Endothelial cell of umbilical vein (primary cell): ENCODE measurements around the gene GATA3. TPM values are rescaled to one million over a fixed set of nuclear protein-coding genes. Genes with fewer than 3 reads are reported as not detected.

Source experiments
- BruUV-seq: library from RNA; stranded (reverse); fragments of 400-500 nt; replicated peaks from 2 replicates; lab custom pipeline; 2021; lab: Mats Ljungman, UMichigan
- CTCF ChIA-PET: fragments of 300-600, 350-600 bp; sonication (Branson Sonifier 250); formaldehyde crosslinking; loops from one replicate; lab custom pipeline; 2021; ENCODE audit warnings: antibody characterized with exemption, inconsistent platforms; lab: Charles Lee
- POLR2A ChIA-PET: fragments of 300-600, 350-600 bp; sonication (Branson Sonifier 250); formaldehyde crosslinking; loops from one replicate; lab custom pipeline; 2021; ENCODE audit warnings: antibody characterized with exemption, inconsistent platforms; lab: Charles Lee
- DNase-seq: peaks from one replicate; pipeline ENCODE4 v3.0.0-alpha.2; 2011; ENCODE audit warnings: low read depth, low spot score
- FAIRE-seq: peaks from 2 replicates; lab custom pipeline; 2011; peaks lifted over from hg19 to GRCh38; lab: Jason Lieb, UNC
- H2AFZ ChIP-seq: 2 replicates; pipeline ENCODE4 v1.6.0; 2012; ENCODE audit warnings: low read depth, low read length, control low read depth, inconsistent platforms
- H3K27ac ChIP-seq: 2 replicates; pipeline ENCODE4 v1.5.1; 2011; ENCODE audit warnings: low read depth, mild to moderate bottlenecking, control low read depth, low read length, moderate library complexity; ENCODE audit not compliant: insufficient read depth
- H3K27me3 ChIP-seq, 2 experiments: 2 replicates each; pipeline versions ENCODE4 v1.6.0 to v1.6.1; 2011; ENCODE audit warnings: low read length in 2 of 2, mixed read lengths in 1 of 2; ENCODE audit not compliant: control insufficient read depth in 2 of 2, insufficient read depth in 2 of 2
- H3K36me3 ChIP-seq, 2 experiments: 2 replicates in 1 of 2; 3 replicates in 1 of 2; pipeline ENCODE4 v1.5.1; 2011; ENCODE audit warnings: low read length in 2 of 2, mild to moderate bottlenecking in 1 of 2, moderate library complexity in 1 of 2; ENCODE audit not compliant: control insufficient read depth in 2 of 2, insufficient read depth in 2 of 2; ENCODE audit errors: extremely low read depth in 1 of 2
- H3K4me1 ChIP-seq: 3 replicates; pipeline ENCODE4 v1.5.1; 2011; ENCODE audit warnings: mild to moderate bottlenecking, low read length; ENCODE audit not compliant: control insufficient read depth, insufficient read depth; ENCODE audit errors: extremely low read depth
- H3K4me2 ChIP-seq: 2 replicates; pipeline ENCODE4 v1.6.1; 2011; ENCODE audit warnings: low read length, control low read depth, mixed read lengths; ENCODE audit not compliant: insufficient read depth
- H3K4me3 ChIP-seq, 3 experiments: fragments of 200-600 bp in 1 of 3; sonication (generic), shearing (Covaris generic) in 1 of 3; replicated peaks in 1 of 3; 2 replicates each; pipeline ENCODE4 v1.5.1; 2011 to 2016; ENCODE audit warnings: control low read depth in 3 of 3, low read length in 3 of 3, mild to moderate bottlenecking in 2 of 3, inconsistent platforms in 1 of 3, low read depth in 1 of 3, moderate library complexity in 1 of 3; ENCODE audit not compliant: insufficient read depth in 1 of 3
- H3K79me2 ChIP-seq: 2 replicates; pipeline ENCODE4 v1.6.0; 2012; ENCODE audit warnings: low read length, inconsistent platforms; ENCODE audit not compliant: control insufficient read depth, insufficient read depth
- H3K9ac ChIP-seq: replicated peaks from 2 replicates; pipeline ENCODE3; 2011; ENCODE audit warnings: low read length, control low read depth; ENCODE audit not compliant: insufficient read depth; ENCODE audit errors: extremely low read depth
- H3K9me1 ChIP-seq: replicated peaks from 3 replicates; pipeline ENCODE4 v1.6.0; 2011; ENCODE audit warnings: mild to moderate bottlenecking, low read length; ENCODE audit not compliant: control insufficient read depth, insufficient read depth; ENCODE audit errors: extremely low read depth
- H3K9me3 ChIP-seq: replicated peaks from 2 replicates; pipeline ENCODE4 v1.5.1; 2012; ENCODE audit warnings: low read length, inconsistent platforms; ENCODE audit not compliant: control insufficient read depth, insufficient read depth
- H4K20me1 ChIP-seq: replicated peaks from 2 replicates; pipeline ENCODE3; 2011; ENCODE audit warnings: mild to moderate bottlenecking, low read length; ENCODE audit not compliant: control insufficient read depth, insufficient read depth; ENCODE audit errors: extremely low read depth
- CTCF ChIP-seq, 2 donors: IDR thresholded peaks; 1 replicate in 1 of 2; 2 replicates in 1 of 2; pipeline ENCODE4 v1.5.1; 2011; ENCODE audit warnings: low read length in 2 of 2, mild to moderate bottlenecking in 2 of 2, moderate library complexity in 2 of 2, control low read depth in 1 of 2, inconsistent platforms in 1 of 2, low read depth in 1 of 2; ENCODE audit not compliant: insufficient read depth in 1 of 2; ENCODE audit errors: extremely low read depth in 1 of 2
- EZH2 ChIP-seq: IDR thresholded peaks from 2 replicates; pipeline ENCODE4 v1.6.1; 2012; ENCODE audit warnings: borderline replicate concordance, low read depth, mild to moderate bottlenecking, moderate library complexity, low read length, inconsistent platforms; ENCODE audit not compliant: severe bottlenecking
- FOS ChIP-seq: IDR thresholded peaks from 2 replicates; pipeline ENCODE4 v1.6.1; 2011; ENCODE audit warnings: mild to moderate bottlenecking, low read length, moderate library complexity, borderline replicate concordance; ENCODE audit not compliant: insufficient read depth
- GATA2 ChIP-seq: IDR thresholded peaks from 2 replicates; pipeline ENCODE4 v1.7.0; 2011; ENCODE audit warnings: low read depth, mild to moderate bottlenecking, moderate library complexity, mixed read lengths, low read length; ENCODE audit not compliant: insufficient read length, insufficient read depth
- JUN ChIP-seq: IDR thresholded peaks from 2 replicates; pipeline ENCODE4 v1.6.1; 2011; ENCODE audit warnings: borderline replicate concordance, low read depth; ENCODE audit not compliant: insufficient read length, insufficient read depth
- MAX ChIP-seq: IDR thresholded peaks from 2 replicates; pipeline ENCODE4 v1.6.1; 2011; ENCODE audit not compliant: insufficient read depth, insufficient read length
- MYC ChIP-seq: IDR thresholded peaks from one replicate; pipeline ENCODE4 v1.6.1; 2011; ENCODE audit warnings: mild to moderate bottlenecking, low read depth, low read length
- POLR2A ChIP-seq: IDR thresholded peaks from 2 replicates; pipeline ENCODE4 v1.6.1; 2012; ENCODE audit warnings: low read depth, mild to moderate bottlenecking, control low read depth, low read length
- POLR2AphosphoS5 ChIP-seq: IDR thresholded peaks from 2 replicates; pipeline ENCODE4 v1.6.1; 2012; ENCODE audit warnings: low read depth, mild to moderate bottlenecking, control low read depth, low read length, moderate library complexity; ENCODE audit not compliant: insufficient read depth
- dilution Hi-C: fragments of 300-500 bp; cut with MboI; formaldehyde crosslinking; loops from one replicate; pipeline ENCODE4 v1.15.0; 2019; ENCODE audit warnings: low sequenced_read_pairs; ENCODE audit not compliant: extremely low pct_ligation_motif_present
- intact Hi-C: fragments of 100-400 bp; cut with micrococcal nuclease; formaldehyde crosslinking; loops from one replicate; pipeline ENCODE4 v1.10.0; 2022
- polyA plus RNA-seq, 4 experiments: library from polyadenylated mRNA; depleted of rRNA in 3 of 4; stranded (reverse) in 3 of 4; unstranded in 1 of 4; fragments of >200 nt; gene quantifications; 2 replicates each; pipeline versions ENCODE4 v1.2.1 to v1.2.3, GENCODE V29; 2011 to 2012; ENCODE audit warnings: missing spikeins in 1 of 4
- total RNA-seq: library from RNA; stranded (reverse); gene quantifications from 2 replicates; pipeline ENCODE4 v1.2.3, GENCODE V29; 2021

GATA3 gene
- total and polyA plus RNA-seq, 2 donors (not counting 3 experiments of a cell fraction or from before 2014, with no cell fraction given): 9.3 to 33.0 TPM

GRCh38 chr10:8061274-8062211, 7.1 kb downstream of the GATA3 start:
- dilution Hi-C loops (no loop called here), intact Hi-C loops (no loop called here)
- Histone ChIP-seq H3K4me3 (peak overlapping the region in 2 of 3 experiments; percentile 50 to 95), H3K27ac (peak overlapping the region; percentile 83), H3K4me1 (peaks cover 83% of the 10 kb centered on the region), H3K79me2 (peaks cover 80% of the 10 kb centered on the region), H3K36me3 (peaks cover 0 to 27% of the 10 kb centered on the region in 2 experiments), H2AFZ (no peak overlapping the region), H3K9me3 (no peaks in the 10 kb centered on the region), H3K9ac (peak overlapping the region; percentile 12), H3K27me3 (no peaks in the 10 kb centered on the region), H3K4me2 (peak overlapping the region; percentile 78), H3K9me1 (no peaks in the 10 kb centered on the region), H4K20me1 (no peaks in the 10 kb centered on the region)
- TF ChIP-seq POLR2A: no peak
- TF ChIP-seq MYC: no peak
- no peak for TF ChIP-seq POLR2AphosphoS5
- no peak for TF ChIP-seq GATA2
- TF ChIP-seq JUN: no peak
- TF ChIP-seq EZH2: no peak
- no peak for TF ChIP-seq FOS
- no peak for TF ChIP-seq CTCF (IDR thresholded peaks at IDR 0.05; ENCODE audit: extremely low read depth in 1 of 2, insufficient read depth in 1 of 2, low read depth in 1 of 2, low read length in 2 of 2)
- no peak for TF ChIP-seq MAX
- CTCF ChIA-PET: interaction anchor here (1.3 kb wide), 1 partner anchor 1148 kb away, joined by 6 read pairs; no protein-coding TSS in a partner anchor
- BruUV-seq: no TSS peak
- DNase-seq (peak; percentile 71), FAIRE-seq (peak; percentile 4)
- POLR2A ChIA-PET: interaction anchor here (1.1 kb wide), 1 partner anchor 14 kb away, joined by 5 read pairs; no protein-coding TSS in a partner anchor
